ENCODE measurements around the gene MRGPRG. TPM values are rescaled to one million over a fixed set of nuclear protein-coding genes. Genes with fewer than 3 reads are reported as not detected.

MRGPRG gene
- total and polyA plus RNA-seq, 4 donors, result not detected

DNA sequence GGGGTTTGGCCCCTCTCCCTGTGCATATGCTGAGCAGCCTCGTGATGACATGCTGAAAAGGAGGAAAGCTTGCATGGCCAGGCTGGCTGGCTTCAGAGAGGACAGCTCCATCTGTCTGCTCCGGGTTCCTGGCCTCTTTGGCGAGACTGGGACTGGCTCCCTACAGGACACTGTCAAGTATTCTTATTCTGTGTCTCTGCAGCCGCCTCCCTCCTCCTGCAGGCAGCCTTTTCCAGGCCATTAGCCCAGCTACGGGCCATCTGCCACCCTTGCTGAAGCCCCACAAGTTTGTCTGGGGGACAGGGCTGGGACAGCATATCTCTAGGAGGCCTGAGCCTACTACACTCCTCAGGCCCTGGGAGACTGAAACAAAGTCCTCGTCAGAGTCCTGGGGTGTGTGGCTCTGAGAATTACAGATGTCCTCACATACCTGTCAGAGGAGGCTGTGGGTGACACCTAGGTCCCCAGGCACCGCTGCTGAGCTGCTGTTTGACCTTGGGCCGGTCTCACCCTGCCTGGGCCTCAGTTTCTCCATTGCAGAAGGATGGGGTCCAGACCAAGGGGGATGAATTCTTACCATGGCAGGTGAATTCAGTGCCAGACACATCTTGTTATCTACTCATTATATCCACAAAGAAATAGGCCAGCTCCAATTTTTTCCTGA lies 11.0 kb downstream of the MRGPRG start:
- Histone ChIP-seq H3K27me3 (ENCODE audit: control insufficient read depth, insufficient read depth, low read length) (peaks cover 19% of the 10 kb centered on the region), H3K9me3 (ENCODE audit: control insufficient read depth, insufficient read depth, low read length) (peaks cover 4% of the 10 kb centered on the region), H3K36me3 (ENCODE audit: control insufficient read depth, insufficient read depth, low read length) (no peaks in the 10 kb centered on the region), H3K4me1 (ENCODE audit: control insufficient read depth, insufficient read depth, low read length) (peaks cover 12% of the 10 kb centered on the region), H3K4me3 (ENCODE audit: low read depth, low read length) (no peak overlapping the region), H3K27ac (ENCODE audit: low read depth, low read length) (no peak overlapping the region)
- WGBS (ENCODE audit: insufficient coverage), result 69% methylated on average over 8 of the region's 8 CpGs
- peak in 1 of 6 donors; percentile 10 for DNase-seq (ENCODE audit: low read depth in 4 of 6, low spot score in 6 of 6)

DNA sequence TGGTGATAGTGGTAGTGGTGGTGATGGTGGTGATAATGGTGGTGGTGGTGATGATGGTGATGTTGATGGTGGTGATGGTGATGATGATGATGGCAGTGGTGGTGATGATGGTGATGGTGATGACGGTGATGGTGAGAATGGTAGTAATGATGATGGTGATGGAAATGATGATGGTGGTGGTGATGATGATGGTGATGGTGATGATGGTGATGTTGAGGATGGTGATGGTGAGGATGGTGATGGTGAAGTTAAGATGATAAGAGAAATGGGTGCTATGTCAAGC lies 11.8 kb downstream of the MRGPRG start:
- Histone ChIP-seq H3K27ac (ENCODE audit: low read depth, low read length) (no peak overlapping the region), H3K4me3 (ENCODE audit: low read depth, low read length) (no peak overlapping the region), H3K9me3 (ENCODE audit: control insufficient read depth, insufficient read depth, low read length) (peaks cover 4% of the 10 kb centered on the region), H3K36me3 (ENCODE audit: control insufficient read depth, insufficient read depth, low read length) (no peaks in the 10 kb centered on the region), H3K4me1 (ENCODE audit: control insufficient read depth, insufficient read depth, low read length) (peaks cover 13% of the 10 kb centered on the region), H3K27me3 (ENCODE audit: control insufficient read depth, insufficient read depth, low read length) (peaks cover 27% of the 10 kb centered on the region)
- DNase-seq (ENCODE audit: low read depth in 4 of 6, low spot score in 6 of 6), result no peak
- whole genome bisulfite sequencing (ENCODE audit: insufficient coverage), result 100% methylated on average over 1 of the region's 1 CpG

DNA sequence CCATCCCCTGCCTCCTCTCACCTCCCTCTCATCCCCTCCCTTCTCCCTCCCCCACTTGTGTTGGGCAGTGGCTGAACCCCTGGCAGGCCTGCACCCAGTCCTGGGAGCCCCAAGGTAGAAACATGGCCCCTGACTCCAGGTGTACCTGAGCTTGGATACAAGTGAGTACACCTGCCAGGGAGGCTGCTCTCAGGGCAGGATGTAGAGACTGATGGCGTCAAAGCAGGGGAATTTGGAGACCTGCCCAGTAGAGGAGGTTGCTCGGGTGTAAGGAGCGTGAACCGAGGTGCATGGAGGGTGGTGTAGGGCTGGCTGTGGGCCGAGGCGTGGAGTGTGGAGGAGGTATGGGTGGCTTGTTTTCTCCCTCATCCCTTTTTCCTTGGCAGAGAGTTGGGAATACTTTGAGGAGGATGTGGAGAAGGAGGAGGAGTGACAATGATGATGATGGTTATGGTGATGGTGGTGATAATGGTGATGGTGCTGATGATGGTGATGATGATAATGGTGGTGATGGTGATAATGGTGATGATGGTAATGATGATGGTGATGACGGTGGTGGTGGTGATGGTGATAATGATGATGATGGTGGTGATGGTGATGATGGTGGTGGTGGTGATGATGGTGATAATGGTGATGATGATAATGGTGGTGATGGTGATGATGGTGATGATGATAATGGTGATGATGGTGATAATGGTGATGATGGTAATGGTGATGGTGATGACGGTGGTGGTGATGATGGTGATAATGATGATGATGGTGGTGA lies 12.3 kb downstream of the MRGPRG start:
- Histone ChIP-seq H3K9me3 (ENCODE audit: control insufficient read depth, insufficient read depth, low read length) (peaks cover 2% of the 10 kb centered on the region), H3K36me3 (ENCODE audit: control insufficient read depth, insufficient read depth, low read length) (no peaks in the 10 kb centered on the region), H3K4me1 (ENCODE audit: control insufficient read depth, insufficient read depth, low read length) (peaks cover 13% of the 10 kb centered on the region), H3K4me3 (ENCODE audit: low read depth, low read length) (no peak overlapping the region), H3K27me3 (ENCODE audit: control insufficient read depth, insufficient read depth, low read length) (peaks cover 28% of the 10 kb centered on the region), H3K27ac (ENCODE audit: low read depth, low read length) (no peak overlapping the region)
- DNase-seq (ENCODE audit: low read depth in 4 of 6, low spot score in 6 of 6), result no peak
- WGBS (ENCODE audit: insufficient coverage), result 84% methylated on average over 8 of the region's 8 CpGs

DNA sequence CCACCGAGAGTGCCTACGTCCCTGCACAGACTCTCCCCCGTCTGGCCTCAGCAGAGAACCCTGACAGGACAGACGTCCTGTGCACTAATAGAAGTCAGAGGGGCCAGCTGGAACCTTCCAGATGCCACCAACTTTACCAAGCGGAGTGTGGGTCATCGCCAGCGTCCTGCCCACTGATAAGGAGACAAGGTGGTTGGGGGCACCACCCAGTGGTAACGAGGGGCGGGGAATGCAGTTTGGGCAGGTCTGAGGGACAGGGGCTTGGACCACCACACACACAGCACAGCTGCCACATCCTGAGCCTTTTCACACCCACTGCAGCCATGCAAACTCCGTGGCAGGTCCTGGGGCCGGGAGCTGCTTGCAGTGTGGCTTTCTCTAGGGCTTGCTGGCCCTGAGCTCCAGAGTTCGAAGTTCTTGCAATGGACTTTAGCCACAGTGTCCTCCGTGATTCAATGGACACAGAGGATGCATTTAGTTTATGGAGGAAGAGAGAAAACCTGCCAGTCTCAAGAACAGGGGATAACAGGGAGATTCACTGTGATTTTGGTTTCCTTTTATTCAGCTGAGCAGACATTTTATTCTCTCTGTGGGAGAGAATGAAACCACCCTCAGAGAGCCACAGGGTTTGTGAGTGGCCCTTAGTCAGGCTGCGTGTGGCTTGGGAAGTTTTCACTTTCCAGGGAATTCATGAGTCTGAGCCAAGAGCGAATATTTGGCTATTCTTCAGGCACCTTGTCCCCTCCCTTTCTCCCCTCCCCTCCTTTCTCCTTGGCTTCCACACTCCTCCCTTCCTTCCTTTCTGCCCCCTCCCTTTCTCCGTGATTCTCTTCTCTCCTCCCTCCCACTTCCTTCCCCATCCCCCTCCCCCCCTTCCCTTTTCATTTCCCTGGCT lies 13.1 kb downstream of the MRGPRG start:
- H3K4me1 ChIP-seq (ENCODE audit: control insufficient read depth, insufficient read depth, low read length), result peaks cover 13% of the 10 kb centered on the region
- DNase-seq (ENCODE audit: low read depth in 4 of 6, low spot score in 6 of 6), result peak in 1 of 6 donors; percentile 25
- no peak overlapping the region for H3K27ac ChIP-seq (ENCODE audit: low read depth, low read length)
- H3K27me3 ChIP-seq (ENCODE audit: control insufficient read depth, insufficient read depth, low read length), result peaks cover 28% of the 10 kb centered on the region
- no peak overlapping the region for H3K4me3 ChIP-seq (ENCODE audit: low read depth, low read length)
- no peaks in the 10 kb centered on the region for H3K9me3 ChIP-seq (ENCODE audit: control insufficient read depth, insufficient read depth, low read length)
- no peaks in the 10 kb centered on the region for H3K36me3 ChIP-seq (ENCODE audit: control insufficient read depth, insufficient read depth, low read length)
- WGBS (ENCODE audit: insufficient coverage), result 42% methylated on average over 12 of the region's 16 CpGs

DNA sequence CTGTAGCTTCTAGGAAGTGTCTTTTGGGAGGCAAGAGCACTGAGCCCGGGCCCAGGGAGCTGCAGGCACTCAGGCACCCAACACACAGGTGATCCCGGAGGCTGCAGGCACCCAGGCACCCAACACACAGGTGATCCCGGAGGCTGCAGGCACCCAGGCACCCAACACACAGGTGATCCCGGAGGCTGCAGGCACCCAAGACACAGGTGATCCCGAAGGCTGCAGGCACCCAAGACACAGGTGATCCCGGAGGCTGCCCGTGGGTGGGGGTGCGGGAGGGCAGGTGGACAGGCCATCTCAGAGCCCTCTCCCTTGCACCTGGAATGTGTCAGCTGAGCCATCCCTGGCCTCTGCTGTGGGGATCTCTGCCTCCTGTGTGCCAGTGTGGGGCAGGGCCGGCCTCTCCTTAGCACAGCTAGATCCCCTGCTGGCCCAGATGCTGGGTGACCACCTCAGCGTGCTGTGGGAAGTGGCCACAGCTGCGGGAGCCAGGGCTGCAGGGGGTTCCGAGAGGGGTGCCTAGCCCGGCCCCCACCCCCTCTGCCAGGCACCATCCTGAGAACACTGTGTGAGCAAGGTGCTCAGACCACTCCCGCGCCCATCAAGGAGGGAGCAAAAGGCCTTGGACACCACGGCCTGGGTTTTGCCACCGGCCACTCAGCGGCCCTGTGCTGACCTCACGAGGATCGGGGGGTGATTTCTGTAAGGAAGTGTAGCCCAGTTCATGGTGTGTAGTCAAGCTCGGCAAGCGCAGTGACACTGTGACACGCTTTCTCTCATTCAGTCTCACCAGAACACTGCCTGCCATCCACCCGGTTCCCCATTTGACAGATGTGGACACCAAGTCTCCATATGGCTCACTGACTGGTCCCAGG lies 14.2 kb downstream of the MRGPRG start:
- Histone ChIP-seq H3K4me1 (ENCODE audit: control insufficient read depth, insufficient read depth, low read length) (peaks cover 13% of the 10 kb centered on the region), H3K9me3 (ENCODE audit: control insufficient read depth, insufficient read depth, low read length) (no peaks in the 10 kb centered on the region), H3K4me3 (ENCODE audit: low read depth, low read length) (no peak overlapping the region), H3K27me3 (ENCODE audit: control insufficient read depth, insufficient read depth, low read length) (peaks cover 28% of the 10 kb centered on the region), H3K36me3 (ENCODE audit: control insufficient read depth, insufficient read depth, low read length) (no peaks in the 10 kb centered on the region), H3K27ac (ENCODE audit: low read depth, low read length) (no peak overlapping the region)
- no peak for DNase-seq (ENCODE audit: low read depth in 4 of 6, low spot score in 6 of 6)
- 88% methylated on average over 24 of the region's 24 CpGs for WGBS (ENCODE audit: insufficient coverage)

GRCh38 chr11:3203221-3204043 lies 15.2 kb downstream of the MRGPRG start:
- peaks cover 13% of the 10 kb centered on the region for H3K4me1 ChIP-seq (ENCODE audit: control insufficient read depth, insufficient read depth, low read length)
- no peaks in the 10 kb centered on the region for H3K36me3 ChIP-seq (ENCODE audit: control insufficient read depth, insufficient read depth, low read length)
- H3K27me3 ChIP-seq (ENCODE audit: control insufficient read depth, insufficient read depth, low read length), result peaks cover 28% of the 10 kb centered on the region
- peak in 1 of 6 donors; percentile 31 for DNase-seq (ENCODE audit: low read depth in 4 of 6, low spot score in 6 of 6)
- 3% methylated on average over 49 of the region's 51 CpGs for WGBS (ENCODE audit: insufficient coverage)
- no peaks in the 10 kb centered on the region for H3K9me3 ChIP-seq (ENCODE audit: control insufficient read depth, insufficient read depth, low read length)
- H3K27ac ChIP-seq (ENCODE audit: low read depth, low read length), result no peak overlapping the region
- H3K4me3 ChIP-seq (ENCODE audit: low read depth, low read length), result no peak overlapping the region

- H3K36me3 ChIP-seq (ENCODE audit: control insufficient read depth, insufficient read depth, low read length), result no peaks in the 10 kb centered on the region
- peaks cover 28% of the 10 kb centered on the region for H3K27me3 ChIP-seq (ENCODE audit: control insufficient read depth, insufficient read depth, low read length)
- H3K4me1 ChIP-seq (ENCODE audit: control insufficient read depth, insufficient read depth, low read length), result peaks cover 13% of the 10 kb centered on the region
- no peak for DNase-seq (ENCODE audit: low read depth in 4 of 6, low spot score in 6 of 6)
- 16% methylated on average over 17 of the region's 17 CpGs for WGBS (ENCODE audit: insufficient coverage)
- H3K27ac ChIP-seq (ENCODE audit: low read depth, low read length), result no peak overlapping the region
- no peak overlapping the region for H3K4me3 ChIP-seq (ENCODE audit: low read depth, low read length)
- H3K9me3 ChIP-seq (ENCODE audit: control insufficient read depth, insufficient read depth, low read length), result no peaks in the 10 kb centered on the region
Observed at GRCh38 chr11:3202759-3203158, 15.9 kb downstream of the MRGPRG start.

- Histone ChIP-seq H3K9me3 (ENCODE audit: control insufficient read depth, insufficient read depth, low read length) (no peaks in the 10 kb centered on the region), H3K27me3 (ENCODE audit: control insufficient read depth, insufficient read depth, low read length) (peaks cover 28% of the 10 kb centered on the region), H3K4me3 (ENCODE audit: low read depth, low read length) (no peak overlapping the region), H3K27ac (ENCODE audit: low read depth, low read length) (no peak overlapping the region), H3K4me1 (ENCODE audit: control insufficient read depth, insufficient read depth, low read length) (peaks cover 13% of the 10 kb centered on the region), H3K36me3 (ENCODE audit: control insufficient read depth, insufficient read depth, low read length) (no peaks in the 10 kb centered on the region)
- 68% methylated on average over 5 of the region's 7 CpGs for WGBS (ENCODE audit: insufficient coverage)
- no peak for DNase-seq (ENCODE audit: low read depth in 4 of 6, low spot score in 6 of 6)
Observed at GRCh38 chr11:3202305-3202704, 16.3 kb downstream of the MRGPRG start.
